ENCODE results near the gene POLR1H. TPM values are rescaled to one million over a fixed set of nuclear protein-coding genes. Genes with fewer than 3 reads are reported as not detected.
"Not testable (repeated sequence)": the region's sequence is repeated elsewhere in the genome, so short reads cannot be mapped to it uniquely, and the experiment has no call there.

The POLR1H gene
- total RNA-seq: 36.9 TPM

- Histone ChIP-seq H3K9me3 (no peaks in the 10 kb centered on the region), H3K36me3 (peaks cover 0 to 6% of the 10 kb centered on the region in 2 donors), H3K27me3 (no peaks in the 10 kb centered on the region), H3K27ac (peak within 1 kb of the TSS; percentile 81 to 90), H3K4me1 (peaks cover 3 to 16% of the 10 kb centered on the region in 2 donors), H3K4me3 (peak within 1 kb of the TSS; percentile 77 to 81)
- peak in 1 of 3 experiments; percentile 7 for TF ChIP-seq CTCF (IDR thresholded peaks at IDR 0.05)
- intact Hi-C loops (cut with DNase I): loop anchor here (2.0 to 10.0 kb wide), 6 partner anchors 42 to 1796 kb away; partner anchors contain the start of genes GNL1, HLA-A, PRR3 and ZSCAN26
- peak; percentile 70 to 95 for DNase-seq (ENCODE audit: low spot score in 2 of 2)
Observed at GRCh38 chr6:30061092-30061857, at the start of gene POLR1H. Gene POLR1H, plus strand, starts transcription at chr6:30061265. Its CDS starts 260 bp downstream, at chr6:30061525.

- TF ChIP-seq CTCF (IDR thresholded peaks at IDR 0.05): peak; percentile 27 to 85 (median 49)
- intact Hi-C loops (cut with DNase I): loop anchor here (1.0 to 10.0 kb wide), 2 partner anchors 165 to 309 kb away; no protein-coding TSS in a partner anchor
- Histone ChIP-seq H3K4me3 (no peak overlapping the region), H3K9me3 (no peaks in the 10 kb centered on the region), H3K27me3 (no peaks in the 10 kb centered on the region), H3K36me3 (no peaks in the 10 kb centered on the region), H3K4me1 (no peaks in the 10 kb centered on the region), H3K27ac (no peak overlapping the region)
- DNase-seq (ENCODE audit: low spot score in 2 of 2): no peak
Observed at GRCh38 chr6:30013291-30013922, 47.7 kb upstream of the POLR1H start.

GRCh38 chr6:30019819-30020218, 41.2 kb upstream of the POLR1H start:
- H3K4me3 ChIP-seq: no peak overlapping the region
- intact Hi-C loops (cut with DNase I): loop anchor here (10.0 kb wide), 1 partner anchor 315 kb away; no protein-coding TSS in a partner anchor
- H3K27ac ChIP-seq: no peak overlapping the region
- no peaks in the 10 kb centered on the region for H3K9me3 ChIP-seq
- no peaks in the 10 kb centered on the region for H3K4me1 ChIP-seq
- no peaks in the 10 kb centered on the region for H3K27me3 ChIP-seq
- no peak for DNase-seq (ENCODE audit: low spot score in 2 of 2)
- TF ChIP-seq CTCF (IDR thresholded peaks at IDR 0.05): no peak
- peaks cover 0 to 2% of the 10 kb centered on the region in 2 donors for H3K36me3 ChIP-seq

GRCh38 chr6:30020626-30021025, 40.4 kb upstream of the POLR1H start:
- Histone ChIP-seq H3K27me3 (no peaks in the 10 kb centered on the region), H3K36me3 (peaks cover 0 to 2% of the 10 kb centered on the region in 2 donors), H3K27ac (no peak overlapping the region), H3K4me3 (no peak overlapping the region), H3K4me1 (no peaks in the 10 kb centered on the region), H3K9me3 (no peaks in the 10 kb centered on the region)
- no peak for DNase-seq (ENCODE audit: low spot score in 2 of 2)
- intact Hi-C loops (cut with DNase I): no loop called here
- no peak for TF ChIP-seq CTCF (IDR thresholded peaks at IDR 0.05)

GRCh38 chr6:30022189-30022588, 38.9 kb upstream of the POLR1H start:
- H3K4me1 ChIP-seq: no peaks in the 10 kb centered on the region
- intact Hi-C loops (cut with DNase I): no loop called here
- TF ChIP-seq CTCF (IDR thresholded peaks at IDR 0.05): no peak
- H3K27ac ChIP-seq: no peak overlapping the region
- H3K4me3 ChIP-seq: no peak overlapping the region
- no peaks in the 10 kb centered on the region for H3K9me3 ChIP-seq
- H3K36me3 ChIP-seq: peaks cover 0 to 2% of the 10 kb centered on the region in 2 donors
- H3K27me3 ChIP-seq: no peaks in the 10 kb centered on the region
- DNase-seq (ENCODE audit: low spot score in 2 of 2): no peak

- H3K27ac ChIP-seq; H3K4me3 ChIP-seq; DNase-seq (ENCODE audit: low spot score in 2 of 2); H3K36me3 ChIP-seq; H3K27me3 ChIP-seq; H3K4me1 ChIP-seq; intact Hi-C loops (cut with DNase I); H3K9me3 ChIP-seq: not testable (repeated sequence)
Observed at GRCh38 chr6:30022712-30023111, 38.4 kb upstream of the POLR1H start.
